Left ventricle myocardium inferior (tissue), 1 donor: Measurements from ENCODE around the gene IDH3G. TPM values are rescaled to one million over a fixed set of nuclear protein-coding genes. Genes with fewer than 3 reads are reported as not detected.

ENCODE experiments used
- DNase-seq: peaks from one replicate; pipeline ENCODE4 v3.0.0-alpha.2; 2020
- H3K27ac ChIP-seq: fragments of 200-600 bp; replicated peaks from 2 replicates; pipeline ENCODE4 v1.8.0; 2021
- H3K27me3 ChIP-seq: fragments of 200-600 bp; 2 replicates; pipeline ENCODE4 v1.8.0; 2021; ENCODE audit warnings: low read depth
- H3K36me3 ChIP-seq: fragments of 200-600 bp; 2 replicates; pipeline ENCODE4 v1.8.0; 2021
- H3K4me1 ChIP-seq: fragments of 200-600 bp; 2 replicates; pipeline ENCODE4 v1.8.0; 2021
- H3K4me3 ChIP-seq: fragments of 200-600 bp; 2 replicates; pipeline ENCODE4 v1.8.0; 2021; ENCODE audit warnings: mild to moderate bottlenecking, moderate library complexity
- H3K9me3 ChIP-seq: fragments of 200-600 bp; replicated peaks from 2 replicates; pipeline ENCODE4 v1.8.0; 2021
- intact Hi-C: fragments of 100-400 bp; cut with micrococcal nuclease; formaldehyde crosslinking; loops from one replicate; pipeline ENCODE4 v1.11.0; 2022
- total RNA-seq: library from RNA; stranded (reverse); fragmentation: NEBNext Ultra II Directional; extraction: Animal tissue kit (Norgen Biotek cat#: 25700); gene quantifications from one replicate; pipeline ENCODE4 v1.2.1, GENCODE V29; 2021
- TF ChIP-seq, protein P1 (sequence below): fragments of 200-600 bp; IDR thresholded peaks from 2 replicates; pipeline ENCODE4 v1.8.0; 2021; ENCODE audit warnings: antibody characterized with exemption, mild to moderate bottlenecking, borderline replicate concordance
- donor health status: DM: no; HTN: yes; CAD: no; lungs with severe emphysema.

The IDH3G gene
- total RNA-seq, 1 donor from 2014 or later = 72.5 TPM

DNA sequence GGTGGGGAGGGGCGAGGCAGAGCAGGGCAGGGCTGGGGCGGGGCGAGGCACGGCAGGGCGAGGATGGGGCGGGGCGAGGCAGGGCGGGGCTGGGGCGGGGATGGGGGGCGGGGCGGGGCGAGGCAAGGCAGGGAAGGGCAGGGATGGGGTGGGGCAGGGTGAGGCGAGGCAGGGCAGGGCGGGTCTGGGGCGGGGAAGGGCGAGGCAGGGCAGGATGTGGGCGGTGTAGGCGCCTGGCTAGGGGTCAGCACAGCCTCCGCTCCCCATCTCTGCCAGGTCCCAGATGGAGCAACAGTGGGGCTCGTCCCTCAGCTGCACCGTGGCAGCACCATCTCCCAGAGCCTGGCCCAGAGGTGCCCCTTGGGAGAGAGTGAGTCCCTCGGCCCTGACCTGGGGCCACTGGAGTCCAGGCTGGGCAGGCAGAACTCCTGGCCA is 17.5 kb downstream of the IDH3G start:
- intact Hi-C loops = no loop called here
- Histone ChIP-seq H3K27me3 (no peaks in the 10 kb centered on the region), H3K4me3 (no peak overlapping the region), H3K4me1 (peaks cover 16% of the 10 kb centered on the region), H3K36me3 (no peaks in the 10 kb centered on the region), H3K27ac (no peak overlapping the region), H3K9me3 (no peaks in the 10 kb centered on the region)
- TF ChIP-seq, protein P1, sequence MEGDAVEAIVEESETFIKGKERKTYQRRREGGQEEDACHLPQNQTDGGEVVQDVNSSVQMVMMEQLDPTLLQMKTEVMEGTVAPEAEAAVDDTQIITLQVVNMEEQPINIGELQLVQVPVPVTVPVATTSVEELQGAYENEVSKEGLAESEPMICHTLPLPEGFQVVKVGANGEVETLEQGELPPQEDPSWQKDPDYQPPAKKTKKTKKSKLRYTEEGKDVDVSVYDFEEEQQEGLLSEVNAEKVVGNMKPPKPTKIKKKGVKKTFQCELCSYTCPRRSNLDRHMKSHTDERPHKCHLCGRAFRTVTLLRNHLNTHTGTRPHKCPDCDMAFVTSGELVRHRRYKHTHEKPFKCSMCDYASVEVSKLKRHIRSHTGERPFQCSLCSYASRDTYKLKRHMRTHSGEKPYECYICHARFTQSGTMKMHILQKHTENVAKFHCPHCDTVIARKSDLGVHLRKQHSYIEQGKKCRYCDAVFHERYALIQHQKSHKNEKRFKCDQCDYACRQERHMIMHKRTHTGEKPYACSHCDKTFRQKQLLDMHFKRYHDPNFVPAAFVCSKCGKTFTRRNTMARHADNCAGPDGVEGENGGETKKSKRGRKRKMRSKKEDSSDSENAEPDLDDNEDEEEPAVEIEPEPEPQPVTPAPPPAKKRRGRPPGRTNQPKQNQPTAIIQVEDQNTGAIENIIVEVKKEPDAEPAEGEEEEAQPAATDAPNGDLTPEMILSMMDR = no peak
- peak; percentile 4 for DNase-seq

DNA sequence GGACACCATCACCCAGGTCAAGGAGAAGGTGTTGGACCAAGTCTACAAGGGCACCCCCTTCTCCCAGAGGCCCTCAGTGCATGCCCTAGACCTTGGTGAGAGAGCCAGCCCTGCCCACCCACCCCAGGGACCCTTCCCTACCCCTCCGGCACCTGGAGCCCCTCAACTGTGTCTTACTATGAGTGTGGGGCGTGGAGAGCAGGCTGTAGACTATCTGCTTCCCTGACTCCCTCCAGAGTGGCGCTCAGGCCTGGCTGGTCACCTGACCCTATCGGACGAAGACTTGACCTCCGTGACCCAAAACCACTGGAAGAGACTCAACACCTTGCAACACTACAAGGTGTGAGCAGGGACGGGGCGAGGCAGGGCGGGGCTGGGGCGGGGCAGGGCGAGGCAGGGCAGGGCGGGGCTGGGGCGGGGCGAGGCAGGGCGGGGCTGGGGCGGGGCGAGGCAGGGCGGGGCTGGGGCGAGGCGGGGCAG is 18.0 kb downstream of the IDH3G start:
- intact Hi-C loops = no loop called here
- Histone ChIP-seq H3K27me3 (no peaks in the 10 kb centered on the region), H3K27ac (no peak overlapping the region), H3K9me3 (no peaks in the 10 kb centered on the region), H3K4me3 (no peak overlapping the region), H3K36me3 (no peaks in the 10 kb centered on the region), H3K4me1 (peaks cover 11% of the 10 kb centered on the region)
- no peak for DNase-seq
- TF ChIP-seq, protein P1 = no peak

DNA sequence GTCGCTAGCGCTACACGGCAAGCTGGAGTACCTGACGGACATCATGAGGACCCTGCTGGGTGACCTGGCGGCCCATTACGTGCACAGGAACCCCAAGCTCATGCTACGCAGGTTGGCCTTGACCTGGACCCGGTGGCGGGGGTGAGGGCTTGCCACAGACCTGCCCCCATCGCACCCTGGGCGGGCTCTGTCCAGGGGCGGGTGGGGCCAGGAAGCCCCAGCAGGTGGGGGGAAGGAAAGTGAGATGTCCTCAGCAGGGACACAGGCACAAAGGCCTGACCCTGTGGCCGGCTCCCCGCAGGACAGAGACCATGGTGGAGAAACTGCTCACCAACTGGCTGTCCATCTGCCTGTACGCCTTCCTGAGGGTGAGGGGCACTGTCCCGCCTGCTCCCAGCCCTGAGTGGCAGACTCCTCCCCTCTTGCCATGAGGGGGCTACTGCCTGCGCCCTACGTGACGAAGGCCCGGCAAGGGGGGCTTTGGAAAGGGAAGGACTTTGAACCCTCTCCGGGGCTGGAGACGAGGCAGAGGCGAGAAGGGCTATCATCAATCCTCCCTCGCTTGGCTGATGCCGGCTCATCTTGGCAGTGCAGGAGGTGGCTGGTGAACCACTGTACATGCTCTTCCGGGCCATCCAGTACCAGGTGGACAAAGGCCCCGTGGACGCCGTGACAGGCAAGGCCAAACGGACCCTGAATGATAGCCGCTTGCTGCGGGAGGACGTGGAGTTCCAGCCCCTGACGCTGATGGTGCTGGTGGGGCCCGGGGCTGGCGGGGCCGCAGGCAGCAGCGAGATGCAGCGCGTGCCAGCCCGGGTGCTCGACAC is 18.7 kb downstream of the IDH3G start:
- Histone ChIP-seq H3K27me3 (no peaks in the 10 kb centered on the region), H3K27ac (no peak overlapping the region), H3K4me3 (no peak overlapping the region), H3K9me3 (no peaks in the 10 kb centered on the region), H3K4me1 (peaks cover 5% of the 10 kb centered on the region), H3K36me3 (no peaks in the 10 kb centered on the region)
- intact Hi-C loops = no loop called here
- TF ChIP-seq, protein P1 = no peak
- DNase-seq = peak; percentile 4

DNA sequence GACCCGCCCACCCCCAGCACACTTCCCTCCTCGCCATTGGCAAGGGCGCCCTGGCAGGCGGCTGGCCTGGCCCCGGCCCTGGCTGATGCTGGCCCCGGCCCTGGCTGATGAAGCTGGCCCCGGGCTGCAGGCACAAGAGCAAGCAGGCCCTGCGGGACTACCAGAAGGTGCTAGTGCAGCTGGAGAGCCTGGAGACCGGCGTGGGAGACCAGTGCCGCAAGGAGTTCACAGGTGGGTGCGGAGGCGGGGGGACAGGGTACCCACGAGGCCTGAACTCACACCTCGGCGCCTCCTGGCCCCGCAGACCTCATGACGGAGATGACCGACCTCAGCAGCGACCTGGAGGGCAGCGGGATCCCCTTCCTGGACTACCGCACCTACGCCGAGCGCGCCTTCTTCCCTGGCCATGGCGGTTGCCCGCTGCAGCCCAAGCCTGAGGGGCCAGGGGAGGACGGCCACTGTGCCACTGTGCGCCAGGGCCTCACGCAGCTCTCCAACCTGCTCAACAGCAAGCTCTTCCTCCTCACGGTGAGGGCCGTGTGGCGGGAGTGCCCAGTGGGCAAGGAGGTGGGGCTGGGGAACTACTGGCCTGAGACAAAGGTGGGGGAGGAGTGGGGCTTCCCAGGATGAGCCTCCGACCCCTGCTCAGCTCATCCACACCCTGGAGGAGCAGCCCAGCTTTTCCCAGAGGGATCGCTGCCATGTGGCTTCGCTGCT is 19.4 kb downstream of the IDH3G start:
- intact Hi-C loops = no loop called here
- peak; percentile 2 for DNase-seq
- no peaks in the 10 kb centered on the region for H3K36me3 ChIP-seq
- H3K27ac ChIP-seq = no peak overlapping the region
- H3K4me3 ChIP-seq = no peak overlapping the region
- H3K27me3 ChIP-seq = no peaks in the 10 kb centered on the region
- H3K4me1 ChIP-seq = no peaks in the 10 kb centered on the region
- no peaks in the 10 kb centered on the region for H3K9me3 ChIP-seq
- TF ChIP-seq, protein P1 = no peak

DNA sequence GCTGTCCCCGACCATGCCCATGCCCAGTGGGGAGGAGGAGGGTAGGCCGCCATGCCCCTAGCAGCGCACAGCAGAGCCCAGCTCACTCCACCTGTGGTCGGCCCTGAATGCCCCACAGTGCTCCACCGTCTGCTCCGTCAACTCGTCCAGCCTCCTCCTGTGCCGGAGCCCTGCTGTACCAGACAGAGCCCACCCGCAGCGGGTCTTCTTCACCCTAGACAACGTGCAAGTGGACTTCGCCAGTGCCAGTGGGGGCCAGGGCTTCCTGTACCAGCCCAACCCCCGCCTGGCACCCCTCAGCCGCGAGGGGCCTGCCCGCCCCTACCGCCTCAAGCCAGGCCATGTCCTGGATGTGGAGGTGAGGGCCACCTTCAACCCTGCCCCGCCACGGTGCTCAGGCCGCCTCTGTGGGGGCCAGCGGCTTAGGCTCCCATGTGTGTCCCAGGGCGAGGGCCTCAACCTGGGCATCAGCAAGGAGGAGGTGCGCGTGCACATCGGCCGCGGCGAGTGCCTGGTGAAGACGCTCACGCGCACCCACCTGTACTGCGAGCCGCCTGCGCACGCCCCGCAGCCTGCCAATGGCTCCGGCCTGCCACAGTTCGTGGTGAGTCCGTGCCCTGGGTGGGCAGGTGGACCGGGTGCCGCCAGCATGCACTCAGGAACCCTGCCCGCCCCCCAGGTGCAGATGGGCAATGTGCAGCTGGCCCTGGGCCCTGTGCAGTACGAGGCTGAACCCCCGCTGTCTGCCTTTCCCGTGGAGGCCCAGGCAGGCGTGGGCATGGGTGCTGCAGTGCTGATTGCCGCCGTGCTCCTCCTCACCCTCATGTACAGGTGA is 20.2 kb downstream of the IDH3G start:
- H3K27ac ChIP-seq = no peak overlapping the region
- H3K4me3 ChIP-seq = no peak overlapping the region
- TF ChIP-seq, protein P1 = no peak
- H3K36me3 ChIP-seq = no peaks in the 10 kb centered on the region
- peak; percentile 3 for DNase-seq
- intact Hi-C loops = no loop called here
- no peaks in the 10 kb centered on the region for H3K4me1 ChIP-seq
- no peaks in the 10 kb centered on the region for H3K9me3 ChIP-seq
- no peaks in the 10 kb centered on the region for H3K27me3 ChIP-seq
